ENCODE results near the gene TIRAP.

DNA sequence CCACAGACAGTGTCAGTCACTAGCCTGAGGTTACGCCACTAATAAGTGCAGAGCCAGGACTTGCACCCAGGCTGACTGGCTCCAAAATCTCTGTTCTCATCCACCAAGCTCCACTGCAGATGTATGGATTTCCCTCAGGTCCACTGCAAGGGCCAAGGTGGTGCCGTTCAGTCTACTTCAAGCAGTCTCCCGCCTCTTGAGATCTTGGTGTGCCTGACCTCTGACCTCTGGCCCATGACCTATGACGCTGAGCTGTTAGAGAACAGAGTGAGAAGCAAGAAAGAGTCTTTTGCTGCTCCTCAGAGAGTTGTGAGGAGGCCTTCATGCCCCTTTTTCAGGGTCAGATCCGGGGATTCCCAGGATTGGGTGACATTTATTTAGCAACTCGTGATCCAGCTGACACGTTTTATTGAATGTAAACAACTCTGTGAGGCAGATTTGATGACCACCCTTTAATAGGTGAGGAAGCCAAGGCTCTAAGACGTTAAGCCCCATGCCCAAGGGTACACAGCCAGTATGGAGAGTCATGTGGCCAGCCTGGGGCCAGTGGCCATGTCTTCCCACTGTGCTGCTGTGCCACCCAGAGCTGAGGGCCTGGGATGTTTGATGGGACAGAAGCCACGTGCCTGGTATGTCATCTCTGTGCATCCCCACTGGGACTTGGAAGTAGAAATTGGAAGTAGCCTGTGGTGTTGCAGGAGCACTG lies 46.2 kb downstream of the TIRAP start:
- TF ChIP-seq POLR2AphosphoS5 (IDR thresholded peaks at IDR 0.05; ENCODE audit: borderline replicate concordance, low read depth, low read length), result no peak
- no peak for TF ChIP-seq EZH2 (IDR thresholded peaks at IDR 0.05)
- no peak for TF ChIP-seq FOXP2 (optimal IDR thresholded peaks at IDR 0.05; ENCODE audit: control extremely low read depth, extremely low read length, insufficient read depth)
